ENCODE results near the gene CBY3. TPM values are rescaled to one million over a fixed set of nuclear protein-coding genes. Genes with fewer than 3 reads are reported as not detected.
"Not testable (repeated sequence)": the region's sequence is repeated elsewhere in the genome, so short reads cannot be mapped to it uniquely, and the experiment has no call there.

Gene CBY3
- polyA plus RNA-seq, 1 of the 3 experiments (the other 2 are of a cell fraction), result not detected

DNA sequence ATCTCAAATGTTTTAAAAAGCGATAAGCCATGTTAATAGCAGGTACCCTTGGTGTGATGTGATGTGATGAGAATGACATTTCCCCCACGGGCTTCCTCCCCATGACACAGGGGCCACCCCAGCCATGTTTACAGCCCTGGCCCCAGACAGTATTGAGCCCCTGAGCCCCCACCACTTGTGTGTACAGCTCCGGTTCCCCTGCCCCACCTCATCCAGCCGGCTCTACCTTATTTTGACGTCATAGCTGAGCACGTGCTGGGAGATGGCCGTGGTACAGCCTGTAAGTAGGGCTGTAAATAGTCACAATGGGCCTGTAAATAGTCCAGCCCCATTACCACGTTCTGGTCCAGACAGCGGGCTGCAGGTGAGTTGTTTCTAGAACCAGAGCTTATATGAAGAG is 32.4 kb downstream of the CBY3 start:
- Histone ChIP-seq H3K27me3 (ENCODE audit: insufficient read depth) (no peaks in the 10 kb centered on the region), H3K36me3 (replicated peaks in 1 of 2; ENCODE audit: control insufficient read depth in 1 of 2, insufficient read depth in 2 of 2, low read length in 1 of 2) (no peaks in the 10 kb centered on the region), H3K9ac (no peak overlapping the region), H3K27ac (ENCODE audit: low read depth in 2 of 2, low read length in 1 of 2) (no peak overlapping the region), H3K79me2 (ENCODE audit: insufficient read depth) (no peaks in the 10 kb centered on the region), H3K4me2 (no peak overlapping the region), H3K4me3 (ENCODE audit: low read depth in 2 of 2, low read length in 1 of 2) (no peak overlapping the region), H3F3A (replicated peaks; ENCODE audit: insufficient read depth) (no peaks in the 10 kb centered on the region), H2AFZ (ENCODE audit: low read depth) (no peak overlapping the region), H3K9me3 (no peaks in the 10 kb centered on the region), H3K9me2 (no peaks in the 10 kb centered on the region), H4K20me1 (ENCODE audit: insufficient read depth) (no peaks in the 10 kb centered on the region), H3K4me1 (ENCODE audit: control insufficient read depth in 1 of 2, insufficient read depth in 2 of 2, low read depth in 1 of 2, low read length in 1 of 2) (no peaks in the 10 kb centered on the region)
- DNase-seq, result no peak
- CTCF ChIA-PET, result interaction anchor here (0.9 kb wide), 1 partner anchor 27 kb away, joined by 3 read pairs; no protein-coding TSS in a partner anchor
- 79% methylated on average over 8 of the region's 9 CpGs for WGBS (ENCODE audit: low lambda C conversion rate)
- POLR2A ChIA-PET, result no interaction called here
- TF ChIP-seq MEF2A (IDR thresholded peaks at IDR 0.05; ENCODE audit: borderline replicate concordance, low read depth) (no peak), RXRA (IDR thresholded peaks at IDR 0.05; ENCODE audit: borderline replicate concordance, low read depth) (no peak), RCOR1 (IDR thresholded peaks at IDR 0.05; ENCODE audit: low read length) (no peak), FOSL2 (IDR thresholded peaks at IDR 0.05; ENCODE audit: borderline replicate concordance, low read depth) (no peak), TEAD4 (IDR thresholded peaks at IDR 0.05; ENCODE audit: borderline replicate concordance, insufficient read depth) (no peak), RAD21 (IDR thresholded peaks at IDR 0.05; ENCODE audit: low read length) (no peak), GATA2 (CRISPR knock-in tag; IDR thresholded peaks at IDR 0.05) (no peak)
- TF ChIP-seq, protein P1, sequence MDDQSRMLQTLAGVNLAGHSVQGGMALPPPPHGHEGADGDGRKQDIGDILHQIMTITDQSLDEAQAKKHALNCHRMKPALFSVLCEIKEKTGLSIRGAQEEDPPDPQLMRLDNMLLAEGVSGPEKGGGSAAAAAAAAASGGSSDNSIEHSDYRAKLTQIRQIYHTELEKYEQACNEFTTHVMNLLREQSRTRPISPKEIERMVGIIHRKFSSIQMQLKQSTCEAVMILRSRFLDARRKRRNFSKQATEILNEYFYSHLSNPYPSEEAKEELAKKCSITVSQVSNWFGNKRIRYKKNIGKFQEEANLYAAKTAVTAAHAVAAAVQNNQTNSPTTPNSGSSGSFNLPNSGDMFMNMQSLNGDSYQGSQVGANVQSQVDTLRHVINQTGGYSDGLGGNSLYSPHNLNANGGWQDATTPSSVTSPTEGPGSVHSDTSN (IDR thresholded peaks at IDR 0.05), result no peak
- TF ChIP-seq, protein P2, sequence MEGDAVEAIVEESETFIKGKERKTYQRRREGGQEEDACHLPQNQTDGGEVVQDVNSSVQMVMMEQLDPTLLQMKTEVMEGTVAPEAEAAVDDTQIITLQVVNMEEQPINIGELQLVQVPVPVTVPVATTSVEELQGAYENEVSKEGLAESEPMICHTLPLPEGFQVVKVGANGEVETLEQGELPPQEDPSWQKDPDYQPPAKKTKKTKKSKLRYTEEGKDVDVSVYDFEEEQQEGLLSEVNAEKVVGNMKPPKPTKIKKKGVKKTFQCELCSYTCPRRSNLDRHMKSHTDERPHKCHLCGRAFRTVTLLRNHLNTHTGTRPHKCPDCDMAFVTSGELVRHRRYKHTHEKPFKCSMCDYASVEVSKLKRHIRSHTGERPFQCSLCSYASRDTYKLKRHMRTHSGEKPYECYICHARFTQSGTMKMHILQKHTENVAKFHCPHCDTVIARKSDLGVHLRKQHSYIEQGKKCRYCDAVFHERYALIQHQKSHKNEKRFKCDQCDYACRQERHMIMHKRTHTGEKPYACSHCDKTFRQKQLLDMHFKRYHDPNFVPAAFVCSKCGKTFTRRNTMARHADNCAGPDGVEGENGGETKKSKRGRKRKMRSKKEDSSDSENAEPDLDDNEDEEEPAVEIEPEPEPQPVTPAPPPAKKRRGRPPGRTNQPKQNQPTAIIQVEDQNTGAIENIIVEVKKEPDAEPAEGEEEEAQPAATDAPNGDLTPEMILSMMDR (IDR thresholded peaks at IDR 0.05), result no peak
- TF ChIP-seq, protein P3, sequence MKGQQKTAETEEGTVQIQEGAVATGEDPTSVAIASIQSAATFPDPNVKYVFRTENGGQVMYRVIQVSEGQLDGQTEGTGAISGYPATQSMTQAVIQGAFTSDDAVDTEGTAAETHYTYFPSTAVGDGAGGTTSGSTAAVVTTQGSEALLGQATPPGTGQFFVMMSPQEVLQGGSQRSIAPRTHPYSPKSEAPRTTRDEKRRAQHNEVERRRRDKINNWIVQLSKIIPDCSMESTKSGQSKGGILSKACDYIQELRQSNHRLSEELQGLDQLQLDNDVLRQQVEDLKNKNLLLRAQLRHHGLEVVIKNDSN (IDR thresholded peaks at IDR 0.05; ENCODE audit: borderline replicate concordance, low read depth), result no peak

DNA sequence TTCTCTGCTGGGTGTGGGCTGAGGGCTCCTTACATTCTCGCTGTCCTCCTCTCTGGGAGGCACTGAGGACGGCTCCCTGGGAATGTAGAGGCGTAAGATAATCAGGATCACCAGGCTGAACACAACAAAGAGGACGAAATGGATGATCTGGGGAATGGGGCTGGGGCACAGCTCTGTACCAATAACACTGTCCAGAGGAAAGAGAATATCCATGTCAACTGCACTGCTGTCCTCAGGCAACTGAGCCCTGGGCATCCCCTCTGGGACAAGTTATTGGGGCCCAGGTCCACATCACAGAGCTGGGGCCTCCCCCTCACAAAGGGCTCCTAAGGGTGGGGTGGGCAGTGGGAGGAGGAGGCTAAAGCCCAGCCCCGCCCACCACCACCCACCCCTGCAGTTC is 36.1 kb downstream of the CBY3 start:
- DNase-seq; H3K4me1 ChIP-seq (ENCODE audit: control insufficient read depth in 1 of 2, insufficient read depth in 2 of 2, low read depth in 1 of 2, low read length in 1 of 2); POLR2A ChIA-PET; H2AFZ ChIP-seq (ENCODE audit: low read depth); H3F3A ChIP-seq (replicated peaks; ENCODE audit: insufficient read depth); H3K9me2 ChIP-seq; H3K27me3 ChIP-seq (ENCODE audit: insufficient read depth); CTCF ChIA-PET; H3K36me3 ChIP-seq (replicated peaks in 1 of 2; ENCODE audit: control insufficient read depth in 1 of 2, insufficient read depth in 2 of 2, low read length in 1 of 2); H3K4me3 ChIP-seq (ENCODE audit: low read depth in 2 of 2, low read length in 1 of 2); H3K9ac ChIP-seq; H3K9me3 ChIP-seq; H4K20me1 ChIP-seq (ENCODE audit: insufficient read depth); H3K79me2 ChIP-seq (ENCODE audit: insufficient read depth); H3K27ac ChIP-seq (ENCODE audit: low read depth in 2 of 2, low read length in 1 of 2); H3K4me2 ChIP-seq: not testable (repeated sequence)
- 43% methylated on average over 5 of the region's 5 CpGs for WGBS (ENCODE audit: low lambda C conversion rate)

DNA sequence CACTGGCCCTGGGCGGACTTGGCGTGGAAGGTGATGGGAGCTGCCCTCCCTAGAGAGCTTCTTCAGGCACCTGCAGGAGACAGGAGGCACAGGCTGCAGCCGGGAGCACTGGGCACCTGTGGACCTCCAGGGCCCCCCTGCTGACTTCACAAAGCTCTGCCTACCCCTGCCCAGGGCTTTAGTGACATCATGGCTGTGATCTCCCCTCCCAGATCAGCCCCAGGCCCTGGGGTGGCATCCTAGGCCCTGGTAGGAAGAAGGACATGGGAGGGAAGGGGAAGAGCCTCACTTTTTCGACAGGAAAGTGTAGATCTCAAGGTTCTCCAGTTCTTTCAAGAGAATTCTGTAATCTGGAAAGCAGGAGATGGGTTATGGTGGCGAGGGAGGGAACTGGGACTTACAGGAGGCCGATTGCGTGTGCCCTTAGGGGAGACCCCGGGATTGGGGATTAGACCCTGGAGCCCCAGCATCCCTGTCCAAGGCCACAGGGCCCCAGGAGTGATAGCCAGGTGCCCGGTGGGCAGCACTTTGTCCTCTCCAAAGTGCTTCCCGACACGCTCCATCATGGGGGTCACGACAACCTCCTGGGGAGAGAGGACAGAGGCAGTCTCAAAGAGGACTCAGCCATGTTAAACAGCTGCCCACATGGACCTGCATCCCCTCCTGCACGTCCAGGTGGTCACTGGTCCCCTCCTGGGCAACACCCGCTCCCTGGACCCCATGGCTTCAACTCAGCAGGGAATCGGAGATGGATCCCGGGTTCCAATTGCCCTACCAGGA is 37.5 kb downstream of the CBY3 start:
- POLR2A ChIA-PET; H3K27ac ChIP-seq (ENCODE audit: low read depth in 2 of 2, low read length in 1 of 2); H3K36me3 ChIP-seq (replicated peaks in 1 of 2; ENCODE audit: control insufficient read depth in 1 of 2, insufficient read depth in 2 of 2, low read length in 1 of 2); H3K9ac ChIP-seq; H3K9me3 ChIP-seq; H3K9me2 ChIP-seq; H4K20me1 ChIP-seq (ENCODE audit: insufficient read depth); H2AFZ ChIP-seq (ENCODE audit: low read depth); H3K79me2 ChIP-seq (ENCODE audit: insufficient read depth); DNase-seq; H3F3A ChIP-seq (replicated peaks; ENCODE audit: insufficient read depth); CTCF ChIA-PET; H3K27me3 ChIP-seq (ENCODE audit: insufficient read depth); H3K4me2 ChIP-seq; H3K4me3 ChIP-seq (ENCODE audit: low read depth in 2 of 2, low read length in 1 of 2); H3K4me1 ChIP-seq (ENCODE audit: control insufficient read depth in 1 of 2, insufficient read depth in 2 of 2, low read depth in 1 of 2, low read length in 1 of 2): not testable (repeated sequence)
- WGBS (ENCODE audit: low lambda C conversion rate), result 51% methylated on average over 7 of the region's 16 CpGs

DNA sequence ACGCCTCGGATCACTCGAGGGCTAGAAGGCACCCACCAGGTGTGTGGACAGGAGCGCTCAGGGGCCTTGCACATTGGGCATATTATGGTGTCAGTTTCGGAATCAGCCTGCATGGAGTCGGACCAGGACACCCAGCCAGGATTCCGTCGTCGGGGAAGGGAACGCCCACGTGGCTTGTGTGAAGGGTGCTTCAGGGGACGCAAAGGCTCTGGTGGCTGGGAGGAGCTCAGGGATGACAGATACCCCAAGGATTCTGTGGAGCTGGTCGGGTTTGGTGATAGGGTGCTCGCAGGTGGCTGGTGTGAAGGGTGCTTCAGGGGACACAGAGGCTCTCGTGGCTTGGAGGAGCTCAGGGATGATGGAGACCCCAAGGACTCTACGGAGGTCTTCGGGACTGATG is 38.2 kb downstream of the CBY3 start:
- H3K9me3 ChIP-seq; H3K27ac ChIP-seq (ENCODE audit: low read depth in 2 of 2, low read length in 1 of 2); H3K4me2 ChIP-seq; H3K27me3 ChIP-seq (ENCODE audit: insufficient read depth); H3K9me2 ChIP-seq; CTCF ChIA-PET; H3K4me1 ChIP-seq (ENCODE audit: control insufficient read depth in 1 of 2, insufficient read depth in 2 of 2, low read depth in 1 of 2, low read length in 1 of 2); H4K20me1 ChIP-seq (ENCODE audit: insufficient read depth); H2AFZ ChIP-seq (ENCODE audit: low read depth); POLR2A ChIA-PET; H3K9ac ChIP-seq; H3K4me3 ChIP-seq (ENCODE audit: low read depth in 2 of 2, low read length in 1 of 2); H3K79me2 ChIP-seq (ENCODE audit: insufficient read depth); DNase-seq; H3F3A ChIP-seq (replicated peaks; ENCODE audit: insufficient read depth); H3K36me3 ChIP-seq (replicated peaks in 1 of 2; ENCODE audit: control insufficient read depth in 1 of 2, insufficient read depth in 2 of 2, low read length in 1 of 2): not testable (repeated sequence)
- WGBS (ENCODE audit: low lambda C conversion rate), result 70% methylated on average over 13 of the region's 17 CpGs
